NCI-H128 (cell line): Measurements from ENCODE around the gene DDX25.
"Not testable (repeated sequence)": the region's sequence is repeated elsewhere in the genome, so short reads cannot be mapped to it uniquely, and the experiment has no call there.

Experiments
- DNase-seq: peaks from one replicate; lab custom pipeline; 2025; ENCODE audit not compliant: unreplicated experiment; lab: John Stamatoyannopoulos, UW

Gene DDX25

GRCh38 chr11:125902927-125903710 lies 1.2 kb upstream of the DDX25 start, which contains the start of gene PUS3:
Gene PUS3, minus strand, starts transcription at chr11:125903206. Its CDS starts 6,922 bp downstream, at chr11:125896284.
- peak; percentile 75 for DNase-seq

- no peak for DNase-seq
Measured at GRCh38 chr11:125904678-125905077, 370 bp downstream of the DDX25 start.

GRCh38 chr11:125910226-125910849 lies 6.0 kb downstream of the DDX25 start:
- DNase-seq: no peak

GRCh38 chr11:125914601-125915000 lies 10.3 kb downstream of the DDX25 start:
- not testable (repeated sequence) for DNase-seq

GRCh38 chr11:125916683-125917347 lies 12.5 kb downstream of the DDX25 start:
- no peak for DNase-seq

GRCh38 chr11:125918140-125918840 lies 14.0 kb downstream of the DDX25 start:
- DNase-seq: no peak

- DNase-seq: no peak
Measured at GRCh38 chr11:125921042-125921441, 16.7 kb downstream of the DDX25 start.

- no peak for DNase-seq
Measured at GRCh38 chr11:125922156-125922555, 17.8 kb downstream of the DDX25 start.

GRCh38 chr11:125923012-125923579 lies 18.8 kb downstream of the DDX25 start:
- peak; percentile 51 for DNase-seq

GRCh38 chr11:125923633-125924032 lies 19.3 kb downstream of the DDX25 start:
- DNase-seq: no peak

- DNase-seq: no peak
Measured at GRCh38 chr11:125924384-125925007, 20.2 kb downstream of the DDX25 start.

GRCh38 chr11:125925247-125925740 lies 21.0 kb downstream of the DDX25 start:
- DNase-seq: no peak

GRCh38 chr11:125925804-125926203 lies 21.5 kb downstream of the DDX25 start:
- no peak for DNase-seq

- DNase-seq: no peak
Measured at GRCh38 chr11:125926682-125927081, 22.4 kb downstream of the DDX25 start.

- no peak for DNase-seq
Measured at GRCh38 chr11:125929445-125930075, 25.3 kb downstream of the DDX25 start.

- no peak for DNase-seq
Measured at GRCh38 chr11:125930076-125930450, 25.8 kb downstream of the DDX25 start.

- DNase-seq: no peak
Measured at GRCh38 chr11:125931116-125931515, 26.8 kb downstream of the DDX25 start.

- no peak for DNase-seq
Measured at GRCh38 chr11:125931668-125932067, 27.4 kb downstream of the DDX25 start.

GRCh38 chr11:125932301-125932700 lies 28.0 kb downstream of the DDX25 start:
- DNase-seq: no peak
